HG02885 (cell line): ENCODE data around the gene MSL3.

Experiments
- ATAC-seq: cut with Tn5 transposase; IDR thresholded peaks from one replicate; pipeline ENCODE4 v1.9.1; 2021; ENCODE audit warnings: mild to moderate bottlenecking; ENCODE audit not compliant: unreplicated experiment, poor library complexity

Gene MSL3

GRCh38 chrX:11758400-11759171 is 549 bp downstream of the MSL3 start:
- peak; percentile 51 for ATAC-seq

- no peak for ATAC-seq
Measured at GRCh38 chrX:11759172-11759460, 1.1 kb downstream of the MSL3 start.

- ATAC-seq = peak; percentile 75
Measured at GRCh38 chrX:11759461-11760311, 1.6 kb downstream of the MSL3 start.

GRCh38 chrX:11760958-11761357 is 2.9 kb downstream of the MSL3 start:
- no peak for ATAC-seq

- no peak for ATAC-seq
Measured at GRCh38 chrX:11764602-11765067, 6.6 kb downstream of the MSL3 start.

- no peak for ATAC-seq
Measured at GRCh38 chrX:11765449-11765848, 7.4 kb downstream of the MSL3 start.

- no peak for ATAC-seq
Measured at GRCh38 chrX:11766487-11766886, 8.4 kb downstream of the MSL3 start.

- peak; percentile 60 for ATAC-seq
Measured at GRCh38 chrX:11768039-11768438, 10.0 kb downstream of the MSL3 start.

- peak; percentile 77 for ATAC-seq
Measured at GRCh38 chrX:11770320-11770719, 12.3 kb downstream of the MSL3 start.

GRCh38 chrX:11778230-11778629 is 20.2 kb downstream of the MSL3 start:
- ATAC-seq = no peak

GRCh38 chrX:11781133-11781532 is 23.1 kb downstream of the MSL3 start:
- no peak for ATAC-seq

- no peak for ATAC-seq
Measured at GRCh38 chrX:11781734-11782370, 23.8 kb downstream of the MSL3 start.

GRCh38 chrX:11784543-11784942 is 26.5 kb downstream of the MSL3 start:
- no peak for ATAC-seq

GRCh38 chrX:11786862-11787261 is 28.8 kb downstream of the MSL3 start:
- no peak for ATAC-seq

- peak; percentile 47 for ATAC-seq
Measured at GRCh38 chrX:11787564-11787963, 29.5 kb downstream of the MSL3 start.

GRCh38 chrX:11789809-11790208 is 31.8 kb downstream of the MSL3 start:
- peak; percentile 33 for ATAC-seq

GRCh38 chrX:11791090-11791489 is 33.1 kb downstream of the MSL3 start:
- ATAC-seq = no peak

GRCh38 chrX:11791537-11791936 is 33.5 kb downstream of the MSL3 start:
- ATAC-seq = no peak

GRCh38 chrX:11792461-11793421 is 34.7 kb downstream of the MSL3 start:
- peak; percentile 84 for ATAC-seq

- ATAC-seq = no peak
Measured at GRCh38 chrX:11793734-11794133, 35.7 kb downstream of the MSL3 start.
